GM21576 (cell line): Measurements from ENCODE around the gene ARHGAP35.

Source experiments
- ATAC-seq: cut with Tn5 transposase; IDR thresholded peaks from one replicate; pipeline ENCODE4 v1.9.1; 2021; ENCODE audit warnings: mild to moderate bottlenecking, moderate library complexity; ENCODE audit not compliant: unreplicated experiment

The ARHGAP35 gene

DNA sequence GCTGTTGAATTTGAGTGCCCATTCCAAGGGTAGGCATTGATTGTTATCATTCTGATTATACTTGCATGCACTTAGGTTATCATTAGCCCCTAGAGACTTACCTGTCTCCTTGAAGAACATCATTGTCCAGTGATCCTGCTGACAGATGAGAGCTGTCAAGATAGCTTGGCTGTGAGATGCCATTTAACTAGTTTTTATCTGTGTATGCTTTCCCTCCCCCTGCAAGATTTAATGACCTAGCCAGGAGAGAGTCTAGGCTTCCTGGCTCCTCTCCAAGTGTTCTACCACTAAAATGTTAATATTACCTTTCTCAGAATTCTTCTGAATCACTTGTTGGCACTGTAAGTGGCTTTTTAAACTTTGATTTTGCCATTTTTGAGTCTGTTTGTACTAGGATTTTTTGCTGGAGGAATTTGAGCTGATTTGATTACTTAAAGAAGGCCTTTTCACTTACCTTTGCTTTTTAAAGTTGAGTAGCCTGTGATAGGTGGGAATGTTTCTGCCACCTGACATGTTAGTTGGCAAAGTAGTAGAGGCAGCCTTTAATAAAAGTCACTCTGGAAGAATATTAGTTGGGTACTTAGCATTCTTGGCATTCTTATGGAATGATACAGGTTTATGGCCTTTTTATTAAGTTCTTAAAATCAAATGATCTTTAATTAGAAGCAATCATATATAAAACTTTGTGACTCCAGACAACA, 41.1 kb downstream of the ARHGAP35 start:
- ATAC-seq = no peak

DNA sequence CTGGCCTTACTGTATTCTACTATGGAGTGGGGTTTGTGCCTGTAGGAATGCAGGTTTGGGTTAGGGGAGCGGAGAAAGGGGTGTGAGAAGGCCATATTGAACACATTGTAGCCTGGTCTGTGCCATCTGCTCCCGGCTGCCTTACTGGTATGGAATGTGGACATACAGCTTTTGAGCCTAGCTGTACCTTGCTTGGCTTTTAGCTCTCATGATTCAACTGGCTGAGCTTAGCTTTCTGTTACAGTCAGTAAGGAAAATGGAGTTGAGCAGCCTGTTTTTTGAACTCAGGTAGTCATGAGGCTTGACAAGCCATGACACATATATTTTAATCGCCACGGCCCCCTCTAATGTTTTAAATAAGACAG, 41.6 kb downstream of the ARHGAP35 start:
- ATAC-seq = no peak

DNA sequence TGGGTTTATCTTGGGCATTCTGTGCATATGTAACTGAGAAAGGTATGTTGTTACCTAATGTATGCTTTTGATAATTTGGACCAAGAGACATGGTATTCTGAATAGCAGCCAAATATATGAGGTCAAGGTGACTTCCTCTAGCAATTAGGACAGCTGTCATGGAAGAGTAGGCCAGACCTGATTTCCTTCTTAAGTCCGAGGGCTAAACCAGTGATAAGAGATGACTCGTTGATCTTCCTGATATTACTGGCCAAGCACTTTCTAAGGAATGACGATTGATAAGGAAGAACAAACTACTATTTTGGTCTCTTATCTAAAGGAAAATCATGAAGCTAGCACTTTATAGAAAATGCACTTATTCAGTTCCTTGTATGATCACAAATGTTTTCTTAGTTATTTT, 42.7 kb downstream of the ARHGAP35 start:
- ATAC-seq = no peak

DNA sequence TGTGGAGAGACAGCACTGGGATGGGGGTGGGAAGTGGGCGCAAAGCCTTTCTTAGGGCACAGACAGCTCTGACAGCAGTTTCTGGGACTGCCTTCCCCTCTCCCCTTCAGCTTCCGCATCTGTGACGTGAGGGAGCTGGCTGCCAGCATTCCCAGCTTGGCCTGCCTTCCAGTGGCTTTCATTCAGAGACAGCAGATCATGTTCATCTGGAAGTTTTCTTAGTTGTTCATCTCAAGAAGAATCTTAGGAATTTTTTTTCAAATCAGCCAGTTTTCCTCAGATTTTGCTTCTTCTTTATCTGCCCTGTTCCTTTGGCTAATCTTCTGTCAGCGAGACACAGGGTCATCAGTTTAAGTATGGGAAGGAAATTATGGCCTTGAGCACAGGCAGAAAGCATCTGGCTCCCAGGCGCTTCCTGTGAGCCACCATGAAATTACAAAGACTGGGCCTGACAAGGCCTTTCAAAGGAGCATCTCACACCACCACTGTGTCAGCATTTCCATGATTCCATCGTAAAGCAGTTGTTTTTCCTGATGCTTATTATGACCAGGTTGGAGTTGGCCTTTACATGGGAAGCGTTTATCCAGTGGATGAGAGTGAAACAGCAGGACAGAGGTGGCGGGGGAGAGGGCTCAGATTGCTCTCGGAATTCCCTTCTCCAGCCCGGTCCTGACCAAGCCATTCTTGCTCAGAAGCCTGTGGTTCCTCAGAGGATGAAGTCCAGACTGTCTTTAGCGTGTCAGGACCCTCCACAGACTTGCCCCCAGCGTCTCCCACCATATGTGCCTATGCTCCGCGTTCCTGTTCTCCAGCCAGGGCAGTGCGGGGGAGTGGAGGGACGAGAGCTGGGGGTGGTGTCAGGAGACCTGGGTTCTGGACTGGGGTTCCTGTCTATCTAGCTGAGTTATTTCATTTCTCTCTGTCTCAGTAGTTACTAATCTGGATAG, 43.6 kb downstream of the ARHGAP35 start:
- ATAC-seq = no peak

DNA sequence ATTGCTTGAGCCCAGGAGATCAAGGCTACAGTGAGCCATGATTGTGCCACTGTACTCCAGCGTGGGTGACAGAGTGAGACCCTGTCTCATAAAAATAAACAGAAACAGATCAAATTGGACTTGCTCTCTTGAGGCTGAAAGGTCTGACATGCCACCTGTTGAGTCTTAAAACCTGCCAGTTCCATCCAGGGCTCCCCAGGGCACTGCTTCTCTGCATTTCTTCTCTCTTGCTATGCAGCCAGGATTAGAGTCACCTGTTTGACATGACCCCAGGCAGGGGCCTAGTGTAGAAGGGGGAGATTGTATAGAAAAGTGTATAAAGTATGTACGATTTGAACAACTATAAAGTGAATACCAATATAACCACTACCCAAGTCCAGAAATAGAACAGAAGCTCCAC, 45.4 kb downstream of the ARHGAP35 start:
- no peak for ATAC-seq

DNA sequence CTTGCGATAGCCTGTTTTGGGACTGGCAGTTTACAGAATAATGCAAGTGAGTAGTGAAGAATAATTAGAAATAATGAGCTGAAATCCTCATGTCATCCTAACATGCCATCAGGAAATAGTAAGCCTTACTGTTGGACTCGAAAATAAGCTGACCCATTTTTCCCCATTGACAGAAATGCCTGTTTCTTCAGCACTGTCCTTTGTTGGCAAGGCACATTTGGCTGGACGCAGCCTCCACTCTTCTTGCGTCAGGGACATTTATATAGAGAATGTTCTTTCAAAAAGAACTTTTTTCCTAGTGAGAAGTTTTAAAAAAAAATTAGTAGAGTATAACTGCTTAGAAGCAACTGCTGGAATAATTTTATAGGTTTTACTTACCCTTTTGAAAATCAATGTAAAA, 47.1 kb downstream of the ARHGAP35 start:
- no peak for ATAC-seq

DNA sequence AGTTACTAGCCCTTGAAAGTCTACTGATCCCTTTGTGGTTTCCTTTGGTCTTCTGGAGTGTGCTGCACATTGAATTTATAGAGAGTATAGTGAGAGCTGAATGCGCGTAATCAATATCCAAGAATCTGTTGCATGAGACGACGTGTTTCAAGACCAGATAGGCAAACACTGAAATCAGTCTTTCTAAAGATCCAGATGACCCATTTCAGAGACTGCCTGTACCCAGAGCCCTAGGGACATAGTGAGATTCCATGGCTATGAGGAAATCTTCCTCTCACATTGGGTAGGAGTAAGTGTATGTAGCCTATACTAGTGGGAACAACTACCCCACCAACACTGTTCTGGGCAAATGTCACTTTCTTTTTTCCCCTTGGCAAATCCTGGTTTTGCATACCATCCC, 48.6 kb downstream of the ARHGAP35 start:
- no peak for ATAC-seq
